Mesendoderm (in vitro differentiated cells): ENCODE data around the gene IFNL3.

Experiments used
- DNase-seq: peaks from one replicate; pipeline ENCODE4 v3.0.0; 2013
- H2AK5ac ChIP-seq: 2 replicates; pipeline ENCODE4 v1.6.1; 2013; ENCODE audit warnings: low read length, inconsistent platforms
- H2BK120ac ChIP-seq: 2 replicates; pipeline ENCODE4 v1.6.1; 2013; ENCODE audit warnings: low read depth, mild to moderate bottlenecking, low read length, moderate library complexity, mixed read lengths
- H2BK15ac ChIP-seq: replicated peaks from 2 replicates; pipeline ENCODE4 v1.6.1; 2013; ENCODE audit warnings: low read depth, mild to moderate bottlenecking, moderate library complexity
- H2BK5ac ChIP-seq: 2 replicates; pipeline ENCODE4 v1.6.1; 2013; ENCODE audit warnings: low read length, inconsistent platforms
- H3K18ac ChIP-seq: 2 replicates; pipeline ENCODE4 v1.6.1; 2013; ENCODE audit warnings: mild to moderate bottlenecking, low read length, mixed read lengths
- H3K23ac ChIP-seq: one replicate; pipeline ENCODE4 v1.6.1; 2013; ENCODE audit warnings: low read length
- H3K27ac ChIP-seq: 2 replicates; pipeline ENCODE4 v1.5.1; 2013; ENCODE audit warnings: low read depth, mild to moderate bottlenecking, inconsistent platforms, low read length, moderate library complexity
- H3K27me3 ChIP-seq: 2 replicates; pipeline ENCODE4 v1.6.1; 2013; ENCODE audit warnings: low read length, control low read depth, mild to moderate bottlenecking, inconsistent platforms; ENCODE audit not compliant: insufficient read depth, poor library complexity
- H3K36me3 ChIP-seq: 2 replicates; pipeline ENCODE4 v1.6.1; 2013; ENCODE audit warnings: low read length, inconsistent platforms; ENCODE audit not compliant: control insufficient read depth, insufficient read depth
- H3K4ac ChIP-seq: one replicate; pipeline ENCODE4 v1.6.1; 2013; ENCODE audit warnings: low read depth, mild to moderate bottlenecking, low read length, moderate library complexity
- H3K4me1 ChIP-seq: 2 replicates; pipeline ENCODE4 v1.6.1; 2013; ENCODE audit warnings: low read depth, low read length, inconsistent platforms; ENCODE audit not compliant: control insufficient read depth
- H3K4me2 ChIP-seq: 2 replicates; pipeline ENCODE4 v1.6.1; 2013; ENCODE audit warnings: low read length
- H3K4me3 ChIP-seq: 2 replicates; pipeline ENCODE4 v1.5.1; 2013; ENCODE audit warnings: mild to moderate bottlenecking, low read length
- H3K56ac ChIP-seq: one replicate; pipeline ENCODE4 v1.6.1; 2013; ENCODE audit warnings: low read length
- H3K79me1 ChIP-seq: 2 replicates; pipeline ENCODE4 v1.6.1; 2013; ENCODE audit warnings: low read length, inconsistent platforms
- H3K79me2 ChIP-seq: 2 replicates; pipeline ENCODE4 v1.6.1; 2013; ENCODE audit warnings: mild to moderate bottlenecking, low read length; ENCODE audit not compliant: control insufficient read depth, insufficient read depth
- H3K9ac ChIP-seq: 2 replicates; pipeline ENCODE4 v1.6.1; 2013; ENCODE audit warnings: low read length, inconsistent platforms
- H4K5ac ChIP-seq: one replicate; pipeline ENCODE4 v1.6.1; 2013; ENCODE audit warnings: low read length
- H4K8ac ChIP-seq: one replicate; pipeline ENCODE4 v1.6.1; 2013; ENCODE audit warnings: low read depth, mild to moderate bottlenecking, control low read depth, low read length, moderate library complexity
- WGBS: extraction: QIAGEN DNeasy Blood & Tissue Kit; methylation state at CpG from one replicate; pipeline ENCODE4 v1.1.7; 2013; ENCODE audit warnings: low lambda C conversion rate, missing lambda C conversion rate; ENCODE audit not compliant: insufficient coverage; ENCODE audit errors: extremely low coverage; 5-methylcytosine and 5-hydroxymethylcytosine counted together

The IFNL3 gene

GRCh38 chr19:39203372-39204341 is 41.1 kb downstream of the IFNL3 start, which contains the start of gene SYCN:
TSS of gene SYCN (minus strand) at chr19:39204263. CDS start at chr19:39204254, 9 bp downstream.
- Histone ChIP-seq H3K36me3 (no peaks in the 10 kb centered on the region), H3K23ac (no peak within 1 kb of the TSS), H3K4me3 (no peak within 1 kb of the TSS), H2BK5ac (no peak within 1 kb of the TSS), H3K79me2 (no peaks in the 10 kb centered on the region), H2BK15ac (no peak within 1 kb of the TSS), H3K56ac (no peak within 1 kb of the TSS), H3K18ac (no peak within 1 kb of the TSS), H3K9ac (no peak within 1 kb of the TSS), H3K27ac (no peak within 1 kb of the TSS), H3K4me2 (no peak within 1 kb of the TSS), H4K8ac (no peak within 1 kb of the TSS), H2AK5ac (no peak within 1 kb of the TSS), H4K5ac (no peak within 1 kb of the TSS), H2BK120ac (no peak within 1 kb of the TSS), H3K4me1 (no peaks in the 10 kb centered on the region), H3K79me1 (no peaks in the 10 kb centered on the region), H3K27me3 (no peaks in the 10 kb centered on the region), H3K4ac (no peak within 1 kb of the TSS)
- WGBS = no CpG with 5 or more reads among the region's 57 CpGs
- DNase-seq = no peak

GRCh38 chr19:39202998-39203355 is 41.8 kb downstream of the IFNL3 start:
- no peak overlapping the region for H4K8ac ChIP-seq
- H3K27me3 ChIP-seq = peaks cover 3% of the 10 kb centered on the region
- H2AK5ac ChIP-seq = no peak overlapping the region
- H2BK15ac ChIP-seq = no peak overlapping the region
- no peak overlapping the region for H3K56ac ChIP-seq
- no peak for DNase-seq
- H4K5ac ChIP-seq = no peak overlapping the region
- no peaks in the 10 kb centered on the region for H3K36me3 ChIP-seq
- no peaks in the 10 kb centered on the region for H3K79me2 ChIP-seq
- no CpG with 5 or more reads among the region's 1 CpG for WGBS
- H3K4me1 ChIP-seq = no peaks in the 10 kb centered on the region
- H3K27ac ChIP-seq = no peak overlapping the region
- no peak overlapping the region for H3K4ac ChIP-seq
- H3K9ac ChIP-seq = no peak overlapping the region
- no peaks in the 10 kb centered on the region for H3K79me1 ChIP-seq
- H3K23ac ChIP-seq = no peak overlapping the region
- no peak overlapping the region for H3K4me2 ChIP-seq
- H2BK120ac ChIP-seq = no peak overlapping the region
- no peak overlapping the region for H2BK5ac ChIP-seq
- H3K4me3 ChIP-seq = no peak overlapping the region
- no peak overlapping the region for H3K18ac ChIP-seq

DNA sequence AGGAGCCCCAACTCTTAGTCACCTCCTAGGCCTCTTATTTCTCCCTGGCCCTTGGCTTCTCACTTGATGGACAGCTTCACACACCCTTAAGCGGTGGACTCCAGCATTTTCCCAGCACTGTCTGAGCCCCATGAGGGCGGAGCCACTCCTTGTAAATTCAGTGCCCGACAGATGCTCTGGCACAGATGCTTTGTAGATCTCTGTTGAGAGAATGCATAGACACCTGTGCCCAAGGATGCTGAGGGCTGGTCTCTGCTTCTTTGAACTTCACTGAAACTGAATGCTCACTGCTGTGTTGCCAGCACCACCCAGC is 44.0 kb downstream of the IFNL3 start:
- no peaks in the 10 kb centered on the region for H3K79me1 ChIP-seq
- WGBS = no CpG with 5 or more reads among the region's 3 CpGs

GRCh38 chr19:39200066-39200802 is 44.6 kb downstream of the IFNL3 start:
- Histone ChIP-seq H3K36me3 (no peaks in the 10 kb centered on the region), H3K27ac (no peak overlapping the region), H3K79me1 (no peaks in the 10 kb centered on the region), H3K4me1 (no peaks in the 10 kb centered on the region), H3K4me3 (no peak overlapping the region), H2BK15ac (no peak overlapping the region), H3K4me2 (no peak overlapping the region), H3K27me3 (peaks cover 7% of the 10 kb centered on the region), H3K4ac (no peak overlapping the region), H3K9ac (no peak overlapping the region), H3K56ac (no peak overlapping the region), H2BK120ac (no peak overlapping the region), H4K5ac (no peak overlapping the region), H3K23ac (no peak overlapping the region), H2BK5ac (no peak overlapping the region), H3K18ac (no peak overlapping the region), H4K8ac (no peak overlapping the region), H3K79me2 (no peaks in the 10 kb centered on the region), H2AK5ac (no peak overlapping the region)
- no CpG with 5 or more reads among the region's 32 CpGs for WGBS
- no peak for DNase-seq

More for the DNA sequence above, 44.0 kb downstream of the IFNL3 start:
- Histone ChIP-seq H4K5ac (no peak overlapping the region), H3K9ac (no peak overlapping the region), H3K18ac (no peak overlapping the region), H2BK120ac (no peak overlapping the region), H3K23ac (no peak overlapping the region), H2BK5ac (no peak overlapping the region), H3K56ac (no peak overlapping the region), H2AK5ac (no peak overlapping the region), H2BK15ac (no peak overlapping the region), H3K36me3 (no peaks in the 10 kb centered on the region), H3K79me2 (no peaks in the 10 kb centered on the region), H3K4me2 (no peak overlapping the region), H4K8ac (no peak overlapping the region), H3K27ac (no peak overlapping the region), H3K4me1 (no peaks in the 10 kb centered on the region), H3K27me3 (peaks cover 7% of the 10 kb centered on the region), H3K4me3 (no peak overlapping the region), H3K4ac (no peak overlapping the region)
- DNase-seq = no peak

DNA sequence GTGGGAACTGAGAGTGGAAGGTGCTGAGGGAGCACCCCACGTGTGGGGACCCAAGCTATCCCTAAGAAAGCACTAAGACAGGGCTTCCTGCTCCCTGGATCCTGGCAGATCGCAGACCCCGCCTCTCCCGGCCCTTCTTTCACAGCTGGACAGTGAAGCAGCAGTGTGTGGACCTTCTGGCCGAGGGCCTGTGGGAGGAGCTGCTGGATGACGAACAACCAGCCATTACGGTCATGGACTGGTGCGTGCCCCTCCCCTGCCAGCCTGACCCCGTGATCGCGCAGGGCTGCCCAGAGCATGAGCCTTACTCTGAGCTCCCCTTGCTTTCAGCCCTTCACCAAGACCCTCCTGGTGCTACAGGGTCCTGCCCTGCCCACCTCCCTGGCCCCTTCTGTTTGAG is 45.8 kb downstream of the IFNL3 start:
- Histone ChIP-seq H3K9ac (no peak overlapping the region), H3K4me2 (no peak overlapping the region), H3K23ac (no peak overlapping the region), H3K56ac (no peak overlapping the region), H4K5ac (no peak overlapping the region), H2BK15ac (no peak overlapping the region), H3K79me2 (no peaks in the 10 kb centered on the region), H3K27ac (no peak overlapping the region), H3K4ac (no peak overlapping the region), H2AK5ac (no peak overlapping the region), H4K8ac (no peak overlapping the region), H2BK5ac (no peak overlapping the region), H2BK120ac (no peak overlapping the region), H3K18ac (no peak overlapping the region), H3K27me3 (peaks cover 7% of the 10 kb centered on the region), H3K79me1 (no peaks in the 10 kb centered on the region), H3K4me1 (no peaks in the 10 kb centered on the region), H3K4me3 (no peak overlapping the region), H3K36me3 (no peaks in the 10 kb centered on the region)
- no CpG with 5 or more reads among the region's 11 CpGs for WGBS
- no peak for DNase-seq
